Hepatocyte (in vitro differentiated cells): ENCODE measurements around the gene CFL1.

Source experiments
- EZH2 ChIP-seq: fragments of 200-600 bp; sonication (generic); IDR thresholded peaks from 2 replicates; pipeline ENCODE4 v1.6.1; 2016; ENCODE audit warnings: antibody characterized with exemption, mild to moderate bottlenecking, borderline replicate concordance
- EZH2phosphoT487 ChIP-seq: fragments of 200-600 bp; sonication (generic); IDR thresholded peaks from one replicate; pipeline ENCODE4 v1.6.1; 2018; ENCODE audit warnings: antibody characterized with exemption, mild to moderate bottlenecking, low read depth, moderate library complexity; ENCODE audit not compliant: unreplicated experiment, severe bottlenecking
- TF ChIP-seq, protein P1 (sequence below): fragments of 200-600 bp; sonication (generic); IDR thresholded peaks from 2 replicates; pipeline ENCODE4 v1.5.1; 2016; ENCODE audit warnings: antibody characterized with exemption, mild to moderate bottlenecking; ENCODE audit not compliant: poor library complexity

DNA sequence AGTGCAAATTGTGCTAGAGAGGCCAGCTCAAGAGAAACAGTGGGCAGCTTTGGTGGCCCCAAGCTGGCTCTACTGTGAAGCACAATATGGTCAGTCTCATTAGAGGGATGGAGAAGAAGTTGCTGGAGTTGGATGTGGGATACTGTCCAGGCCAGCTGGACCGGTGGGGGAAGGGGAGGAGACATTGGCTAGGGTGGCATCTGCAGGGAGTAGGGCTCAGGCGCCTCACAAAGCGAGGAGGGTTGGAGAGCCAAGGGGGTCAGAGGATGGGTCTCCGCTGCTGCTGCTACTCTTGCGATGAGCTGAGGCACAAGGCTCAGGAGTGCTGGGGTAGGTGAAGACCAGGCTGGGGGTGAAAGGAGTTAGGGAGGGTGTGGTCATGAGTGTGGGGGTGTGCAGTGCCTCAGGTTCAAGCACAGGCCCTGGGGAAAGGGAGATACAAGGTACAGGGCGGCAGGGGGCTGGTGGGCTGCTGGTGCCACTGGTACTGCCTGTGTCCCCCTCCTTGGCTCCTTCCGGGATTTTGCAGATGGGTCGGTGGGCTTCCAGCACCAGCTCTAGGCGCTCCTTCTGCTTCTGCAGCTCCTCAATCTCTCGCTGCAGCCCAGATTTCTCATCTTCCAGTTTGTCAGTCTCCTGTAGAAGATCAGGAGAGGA is 34.8 kb upstream of the CFL1 start:
- no peak for TF ChIP-seq EZH2
- TF ChIP-seq, protein P1, sequence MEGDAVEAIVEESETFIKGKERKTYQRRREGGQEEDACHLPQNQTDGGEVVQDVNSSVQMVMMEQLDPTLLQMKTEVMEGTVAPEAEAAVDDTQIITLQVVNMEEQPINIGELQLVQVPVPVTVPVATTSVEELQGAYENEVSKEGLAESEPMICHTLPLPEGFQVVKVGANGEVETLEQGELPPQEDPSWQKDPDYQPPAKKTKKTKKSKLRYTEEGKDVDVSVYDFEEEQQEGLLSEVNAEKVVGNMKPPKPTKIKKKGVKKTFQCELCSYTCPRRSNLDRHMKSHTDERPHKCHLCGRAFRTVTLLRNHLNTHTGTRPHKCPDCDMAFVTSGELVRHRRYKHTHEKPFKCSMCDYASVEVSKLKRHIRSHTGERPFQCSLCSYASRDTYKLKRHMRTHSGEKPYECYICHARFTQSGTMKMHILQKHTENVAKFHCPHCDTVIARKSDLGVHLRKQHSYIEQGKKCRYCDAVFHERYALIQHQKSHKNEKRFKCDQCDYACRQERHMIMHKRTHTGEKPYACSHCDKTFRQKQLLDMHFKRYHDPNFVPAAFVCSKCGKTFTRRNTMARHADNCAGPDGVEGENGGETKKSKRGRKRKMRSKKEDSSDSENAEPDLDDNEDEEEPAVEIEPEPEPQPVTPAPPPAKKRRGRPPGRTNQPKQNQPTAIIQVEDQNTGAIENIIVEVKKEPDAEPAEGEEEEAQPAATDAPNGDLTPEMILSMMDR, result no peak
- TF ChIP-seq EZH2phosphoT487, result no peak
